ENCODE measurements around the gene CRYBA2. TPM values are rescaled to one million over a fixed set of nuclear protein-coding genes. Genes with fewer than 3 reads are reported as not detected.

The CRYBA2 gene
- total and polyA plus RNA-seq, 2 experiments from 2014 or later: not detected

- TF ChIP-seq CREB1 (CRISPR knock-in tag; IDR thresholded peaks at IDR 0.05; ENCODE audit: low read depth) (no peak), JUNB (IDR thresholded peaks at IDR 0.05; ENCODE audit: unreplicated experiment) (no peak)
- TF ChIP-seq, protein P1, sequence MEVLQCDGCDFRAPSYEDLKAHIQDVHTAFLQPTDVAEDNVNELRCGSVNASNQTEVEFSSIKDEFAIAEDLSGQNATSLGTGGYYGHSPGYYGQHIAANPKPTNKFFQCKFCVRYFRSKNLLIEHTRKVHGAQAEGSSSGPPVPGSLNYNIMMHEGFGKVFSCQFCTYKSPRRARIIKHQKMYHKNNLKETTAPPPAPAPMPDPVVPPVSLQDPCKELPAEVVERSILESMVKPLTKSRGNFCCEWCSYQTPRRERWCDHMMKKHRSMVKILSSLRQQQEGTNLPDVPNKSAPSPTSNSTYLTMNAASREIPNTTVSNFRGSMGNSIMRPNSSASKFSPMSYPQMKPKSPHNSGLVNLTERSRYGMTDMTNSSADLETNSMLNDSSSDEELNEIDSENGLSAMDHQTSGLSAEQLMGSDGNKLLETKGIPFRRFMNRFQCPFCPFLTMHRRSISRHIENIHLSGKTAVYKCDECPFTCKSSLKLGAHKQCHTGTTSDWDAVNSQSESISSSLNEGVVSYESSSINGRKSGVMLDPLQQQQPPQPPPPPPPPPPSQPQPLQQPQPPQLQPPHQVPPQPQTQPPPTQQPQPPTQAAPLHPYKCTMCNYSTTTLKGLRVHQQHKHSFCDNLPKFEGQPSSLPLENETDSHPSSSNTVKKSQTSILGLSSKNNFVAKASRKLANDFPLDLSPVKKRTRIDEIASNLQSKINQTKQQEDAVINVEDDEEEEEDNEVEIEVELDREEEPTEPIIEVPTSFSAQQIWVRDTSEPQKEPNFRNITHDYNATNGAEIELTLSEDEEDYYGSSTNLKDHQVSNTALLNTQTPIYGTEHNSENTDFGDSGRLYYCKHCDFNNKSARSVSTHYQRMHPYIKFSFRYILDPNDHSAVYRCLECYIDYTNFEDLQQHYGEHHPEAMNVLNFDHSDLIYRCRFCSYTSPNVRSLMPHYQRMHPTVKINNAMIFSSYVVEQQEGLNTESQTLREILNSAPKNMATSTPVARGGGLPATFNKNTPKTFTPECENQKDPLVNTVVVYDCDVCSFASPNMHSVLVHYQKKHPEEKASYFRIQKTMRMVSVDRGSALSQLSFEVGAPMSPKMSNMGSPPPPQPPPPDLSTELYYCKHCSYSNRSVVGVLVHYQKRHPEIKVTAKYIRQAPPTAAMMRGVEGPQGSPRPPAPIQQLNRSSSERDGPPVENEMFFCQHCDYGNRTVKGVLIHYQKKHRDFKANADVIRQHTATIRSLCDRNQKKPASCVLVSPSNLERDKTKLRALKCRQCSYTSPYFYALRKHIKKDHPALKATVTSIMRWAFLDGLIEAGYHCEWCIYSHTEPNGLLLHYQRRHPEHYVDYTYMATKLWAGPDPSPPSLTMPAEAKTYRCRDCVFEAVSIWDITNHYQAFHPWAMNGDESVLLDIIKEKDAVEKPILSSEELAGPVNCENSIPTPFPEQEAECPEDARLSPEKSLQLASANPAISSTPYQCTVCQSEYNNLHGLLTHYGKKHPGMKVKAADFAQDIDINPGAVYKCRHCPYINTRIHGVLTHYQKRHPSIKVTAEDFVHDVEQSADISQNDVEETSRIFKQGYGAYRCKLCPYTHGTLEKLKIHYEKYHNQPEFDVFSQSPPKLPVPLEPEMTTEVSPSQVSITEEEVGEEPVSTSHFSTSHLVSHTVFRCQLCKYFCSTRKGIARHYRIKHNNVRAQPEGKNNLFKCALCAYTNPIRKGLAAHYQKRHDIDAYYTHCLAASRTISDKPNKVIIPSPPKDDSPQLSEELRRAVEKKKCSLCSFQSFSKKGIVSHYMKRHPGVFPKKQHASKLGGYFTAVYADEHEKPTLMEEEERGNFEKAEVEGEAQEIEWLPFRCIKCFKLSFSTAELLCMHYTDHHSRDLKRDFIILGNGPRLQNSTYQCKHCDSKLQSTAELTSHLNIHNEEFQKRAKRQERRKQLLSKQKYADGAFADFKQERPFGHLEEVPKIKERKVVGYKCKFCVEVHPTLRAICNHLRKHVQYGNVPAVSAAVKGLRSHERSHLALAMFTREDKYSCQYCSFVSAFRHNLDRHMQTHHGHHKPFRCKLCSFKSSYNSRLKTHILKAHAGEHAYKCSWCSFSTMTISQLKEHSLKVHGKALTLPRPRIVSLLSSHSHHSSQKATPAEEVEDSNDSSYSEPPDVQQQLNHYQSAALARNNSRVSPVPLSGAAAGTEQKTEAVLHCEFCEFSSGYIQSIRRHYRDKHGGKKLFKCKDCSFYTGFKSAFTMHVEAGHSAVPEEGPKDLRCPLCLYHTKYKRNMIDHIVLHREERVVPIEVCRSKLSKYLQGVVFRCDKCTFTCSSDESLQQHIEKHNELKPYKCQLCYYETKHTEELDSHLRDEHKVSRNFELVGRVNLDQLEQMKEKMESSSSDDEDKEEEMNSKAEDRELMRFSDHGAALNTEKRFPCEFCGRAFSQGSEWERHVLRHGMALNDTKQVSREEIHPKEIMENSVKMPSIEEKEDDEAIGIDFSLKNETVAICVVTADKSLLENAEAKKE (CRISPR knock-in tag; IDR thresholded peaks at IDR 0.05): no peak
- TF ChIP-seq, protein P2, sequence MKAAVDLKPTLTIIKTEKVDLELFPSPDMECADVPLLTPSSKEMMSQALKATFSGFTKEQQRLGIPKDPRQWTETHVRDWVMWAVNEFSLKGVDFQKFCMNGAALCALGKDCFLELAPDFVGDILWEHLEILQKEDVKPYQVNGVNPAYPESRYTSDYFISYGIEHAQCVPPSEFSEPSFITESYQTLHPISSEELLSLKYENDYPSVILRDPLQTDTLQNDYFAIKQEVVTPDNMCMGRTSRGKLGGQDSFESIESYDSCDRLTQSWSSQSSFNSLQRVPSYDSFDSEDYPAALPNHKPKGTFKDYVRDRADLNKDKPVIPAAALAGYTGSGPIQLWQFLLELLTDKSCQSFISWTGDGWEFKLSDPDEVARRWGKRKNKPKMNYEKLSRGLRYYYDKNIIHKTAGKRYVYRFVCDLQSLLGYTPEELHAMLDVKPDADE (IDR thresholded peaks at IDR 0.05): no peak
Observed at GRCh38 chr2:219030177-219030940, 37.1 kb upstream of the CRYBA2 start (continued).

DNA sequence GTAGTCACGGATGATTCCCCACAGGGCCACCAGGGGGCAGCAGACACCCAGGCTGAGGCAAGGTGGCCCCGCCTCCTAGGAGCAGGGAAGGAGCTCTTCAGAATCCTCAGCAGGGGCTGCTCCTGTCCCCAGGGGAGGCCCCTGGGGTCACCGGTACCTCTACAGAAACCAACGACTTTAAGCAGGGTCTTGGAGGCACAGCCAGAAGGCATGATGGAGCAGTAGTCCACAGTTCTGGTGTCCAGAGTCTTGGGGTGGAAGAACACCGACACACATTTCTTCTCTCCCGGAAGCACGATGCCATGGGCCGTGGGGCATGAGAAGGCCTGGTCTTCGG lies 36.6 kb upstream of the CRYBA2 start:
- H3F3A ChIP-seq (replicated peaks; ENCODE audit: low read depth): no peaks in the 10 kb centered on the region
- no peak overlapping the region for H3K4me2 ChIP-seq
- TF ChIP-seq CTCF (conservative IDR thresholded peaks at IDR 0.05; ENCODE audit: low read depth in 2 of 2): peak; percentile 85 to 97
- TF ChIP-seq CREB1 (CRISPR knock-in tag; IDR thresholded peaks at IDR 0.05; ENCODE audit: low read depth): no peak
- H3K27me3 ChIP-seq (ENCODE audit: insufficient read depth): no peaks in the 10 kb centered on the region
- H3K36me3 ChIP-seq (ENCODE audit: insufficient read depth): no peaks in the 10 kb centered on the region
- H3K79me2 ChIP-seq (replicated peaks; ENCODE audit: insufficient read depth): no peaks in the 10 kb centered on the region
- DNase-seq (ENCODE audit: low spot score) (peak; percentile 90), ATAC-seq (peak; percentile 94)
- peaks cover 3% of the 10 kb centered on the region; the same call in 2 of the 3 replicates for H3K4me1 Mint-ChIP-seq
- no peaks in the 10 kb centered on the region for H4K20me1 ChIP-seq (replicated peaks; ENCODE audit: insufficient read depth)
- H3K27me3 Mint-ChIP-seq (ENCODE audit: insufficient read depth, low read depth, poor library complexity): peaks cover 15% of the 10 kb centered on the region
- no peaks in the 10 kb centered on the region for H3K36me3 Mint-ChIP-seq (ENCODE audit: low read depth)
- no peaks in the 10 kb centered on the region; the same call in 2 of the 3 replicates for H3K9me3 Mint-ChIP-seq
- H3K4me3 ChIP-seq: no peak overlapping the region
- H3K4me1 ChIP-seq (ENCODE audit: insufficient read depth): no peaks in the 10 kb centered on the region
- H2AFZ ChIP-seq: no peak overlapping the region
- H3K27ac Mint-ChIP-seq: no peak overlapping the region
- H3K27ac ChIP-seq (ENCODE audit: low read depth): no peak overlapping the region
- no peak overlapping the region for H3K4me3 Mint-ChIP-seq
- no peaks in the 10 kb centered on the region for H3K9me2 ChIP-seq (ENCODE audit: insufficient read depth)
